ENCODE data around the gene METTL16.

DNA sequence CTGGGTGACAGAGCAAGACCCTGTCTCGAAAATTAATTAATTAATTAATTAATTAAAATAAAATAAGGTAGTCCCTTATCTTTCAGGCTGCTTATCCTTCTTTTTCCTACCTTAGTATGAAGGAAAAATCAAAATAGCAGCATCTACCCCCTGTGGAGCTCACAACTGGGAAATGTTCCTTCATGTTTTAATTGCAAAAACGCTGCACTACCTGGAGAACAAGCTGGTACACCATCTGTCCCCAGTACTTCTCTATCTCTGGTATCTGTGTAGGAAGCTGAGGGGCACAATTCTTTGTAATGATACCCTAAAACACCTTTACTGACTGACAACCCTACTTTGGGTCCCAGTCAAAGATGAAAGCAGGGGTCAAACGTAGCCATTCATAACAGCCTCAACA is 55.7 kb downstream of the METTL16 start:
- no peak for TF ChIP-seq ZNF274 (IDR thresholded peaks at IDR 0.05; ENCODE audit: borderline replicate concordance, low read depth, low read length)
- TF ChIP-seq TBP (optimal IDR thresholded peaks at IDR 0.05; ENCODE audit: low read depth, low read length), result no peak

All from K562 (cell line).